ENCODE data around the gene NFYC.

Gene NFYC

GRCh38 chr1:40815420-40815819 is 123.9 kb downstream of the NFYC start:
- TF ChIP-seq CTCF (IDR thresholded peaks at IDR 0.05; ENCODE audit: control extremely low read depth, extremely low read depth, low read depth, missing control alignments): no peak
- CTCF ChIA-PET: interaction anchor here (0.7 to 1.5 kb wide), 4 partner anchors 12 to 41 kb away, joined by 3 to 5 read pairs (median 3); no protein-coding TSS in a partner anchor
- DNase-seq (ENCODE audit: extremely low spot score): no peak
- POLR2A ChIA-PET: no interaction called here

DNA sequence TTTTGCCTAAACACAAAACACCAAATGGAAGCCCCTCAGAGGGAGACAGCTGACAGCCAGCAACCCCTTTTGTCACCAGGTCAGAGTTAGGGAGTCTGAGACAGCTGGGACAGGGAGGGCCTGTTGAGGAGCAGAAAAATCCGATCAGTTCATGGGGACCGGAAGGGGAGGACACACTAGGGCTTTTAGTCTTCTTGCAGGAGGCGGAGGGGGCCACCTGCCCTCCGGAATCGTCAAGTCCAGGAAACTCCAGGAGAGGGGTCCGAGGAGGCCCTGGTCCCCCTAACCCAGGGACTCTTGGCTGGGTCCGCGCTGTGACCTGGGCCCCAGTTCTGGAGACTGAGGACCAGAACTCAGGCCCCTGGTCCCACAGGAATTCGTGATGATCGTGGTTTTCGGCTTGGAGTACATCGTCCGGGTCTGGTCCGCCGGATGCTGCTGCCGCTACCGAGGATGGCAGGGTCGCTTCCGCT is 126.3 kb downstream of the NFYC start:
- no peak for TF ChIP-seq CTCF (IDR thresholded peaks at IDR 0.05; ENCODE audit: control extremely low read depth, extremely low read depth, low read depth, missing control alignments)
- CTCF ChIA-PET: interaction anchor here (0.7 kb wide), 1 partner anchor 43 kb away, joined by 3 read pairs; no protein-coding TSS in a partner anchor
- POLR2A ChIA-PET: no interaction called here
- DNase-seq (ENCODE audit: extremely low spot score): no peak

DNA sequence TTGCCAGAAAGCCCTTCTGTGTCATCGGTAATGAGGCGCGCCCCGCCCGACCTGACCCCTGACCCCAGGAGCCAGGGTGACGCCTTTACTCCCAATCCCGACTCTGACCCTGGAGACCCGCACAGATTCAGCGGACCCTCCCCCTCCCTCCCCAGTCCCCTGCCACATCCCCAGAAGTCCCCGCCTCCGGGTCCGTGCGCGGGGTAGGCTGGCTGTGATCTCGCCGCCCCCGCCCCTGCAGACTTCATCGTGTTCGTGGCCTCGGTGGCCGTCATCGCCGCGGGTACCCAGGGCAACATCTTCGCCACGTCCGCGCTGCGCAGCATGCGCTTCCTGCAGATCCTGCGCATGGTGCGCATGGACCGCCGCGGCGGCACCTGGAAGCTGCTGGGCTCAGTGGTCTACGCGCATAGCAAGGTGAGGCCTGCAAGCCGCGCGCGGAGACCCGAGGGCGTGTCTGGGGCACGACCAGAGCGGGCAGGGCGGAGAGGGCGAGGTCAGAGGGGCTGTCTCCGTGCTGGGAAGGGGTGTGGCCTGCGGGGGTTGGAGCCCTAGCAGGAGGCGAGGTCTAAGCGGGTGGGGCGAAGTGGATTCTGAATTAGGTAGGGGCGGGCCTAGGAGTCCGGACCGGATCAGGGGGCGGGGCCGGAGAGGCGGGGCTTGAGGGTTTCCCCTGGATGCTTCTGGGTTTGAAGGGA is 126.9 kb downstream of the NFYC start:
- CTCF ChIA-PET: interaction anchor here (0.7 kb wide), 1 partner anchor 44 kb away, joined by 3 read pairs; no protein-coding TSS in a partner anchor

GRCh38 chr1:40819101-40819500 is 127.6 kb downstream of the NFYC start:
- TF ChIP-seq CTCF (IDR thresholded peaks at IDR 0.05; ENCODE audit: control extremely low read depth, extremely low read depth, low read depth, missing control alignments): no peak
- POLR2A ChIA-PET: no interaction called here
- CTCF ChIA-PET: no interaction called here
- DNase-seq (ENCODE audit: extremely low spot score): no peak

More for the DNA sequence above, 126.9 kb downstream of the NFYC start:
- POLR2A ChIA-PET: no interaction called here
- TF ChIP-seq CTCF (IDR thresholded peaks at IDR 0.05; ENCODE audit: control extremely low read depth, extremely low read depth, low read depth, missing control alignments): no peak
- DNase-seq (ENCODE audit: extremely low spot score): peak; percentile 90

GRCh38 chr1:40820251-40820797 is 128.8 kb downstream of the NFYC start:
- ChIA-PET CTCF (interaction anchor here (0.9 to 1.7 kb wide), 2 partner anchors 12 to 30 kb away, joined by 3 to 7 read pairs; no protein-coding TSS in a partner anchor), POLR2A (no interaction called here)
- no peak for DNase-seq (ENCODE audit: extremely low spot score)
- no peak for TF ChIP-seq CTCF (IDR thresholded peaks at IDR 0.05; ENCODE audit: control extremely low read depth, extremely low read depth, low read depth, missing control alignments)

Data from GM10248 (cell line).